ENCODE results near the gene NCOA7. TPM values are rescaled to one million over a fixed set of nuclear protein-coding genes. Genes with fewer than 3 reads are reported as not detected.

NCOA7 gene
- total RNA-seq, 1 experiment from 2014 or later, result 13.8 TPM

- RAD21 ChIA-PET (ENCODE audit: low non-redundant PET in 1 of 2, low total read pairs in 2 of 2, uncharacterized antibody in 2 of 2, unreplicated experiment in 2 of 2), result no interaction called here
- DNase-seq (ENCODE audit: low read depth, low spot score), result no peak
- Histone ChIP-seq H3K4me3 (replicated peaks in 1 of 2; ENCODE audit: low read depth in 1 of 2, low read length in 2 of 2) (no peak overlapping the region), H2AFZ (ENCODE audit: low read depth, low read length, poor library complexity, severe bottlenecking) (no peak overlapping the region), H3K4me2 (ENCODE audit: low read length) (no peak overlapping the region), H3K27me3 (ENCODE audit: insufficient read depth, low read length) (no peaks in the 10 kb centered on the region), H3K4me1 (ENCODE audit: control insufficient read depth in 1 of 2, insufficient read depth in 2 of 2, low read length in 2 of 2) (peaks cover 6 to 7% of the 10 kb centered on the region in 2 experiments; a peak in 3 of 4 replicates), H3K36me3 (ENCODE audit: control insufficient read depth in 1 of 2, insufficient read depth in 2 of 2, low read length in 2 of 2) (no peaks in the 10 kb centered on the region), H3K27ac (ENCODE audit: low read depth, low read length) (no peak overlapping the region), H3K9me2 (ENCODE audit: insufficient read depth) (no peaks in the 10 kb centered on the region), H4K20me1 (ENCODE audit: insufficient read depth) (no peaks in the 10 kb centered on the region), H3K79me2 (ENCODE audit: insufficient read depth, low read length) (no peaks in the 10 kb centered on the region), H3K9ac (ENCODE audit: low read length) (no peak overlapping the region), H3K9me3 (ENCODE audit: control insufficient read depth in 1 of 2, insufficient read depth in 1 of 2, low read depth in 1 of 2, low read length in 2 of 2) (no peaks in the 10 kb centered on the region)
- CTCF ChIA-PET, result interaction anchor here (1.0 kb wide), 1 partner anchor 13 kb away, joined by 4 read pairs; the partner anchor contains the start of gene HINT3
- intact Hi-C loops (cut with micrococcal nuclease), result no loop called here
- BruUV-seq (replicated peaks), result no TSS peak
- no peak for ATAC-seq
- POLR2A ChIA-PET, result no interaction called here
- no peak for TF ChIP-seq ELF1 (IDR thresholded peaks at IDR 0.05; ENCODE audit: borderline replicate concordance, low read depth)
- TF ChIP-seq, protein P1, sequence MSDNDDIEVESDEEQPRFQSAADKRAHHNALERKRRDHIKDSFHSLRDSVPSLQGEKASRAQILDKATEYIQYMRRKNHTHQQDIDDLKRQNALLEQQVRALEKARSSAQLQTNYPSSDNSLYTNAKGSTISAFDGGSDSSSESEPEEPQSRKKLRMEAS (IDR thresholded peaks at IDR 0.05), result no peak
- no peak for TF ChIP-seq CBX3 (IDR thresholded peaks at IDR 0.05; ENCODE audit: low read depth)
- TF ChIP-seq ZNF274 (IDR thresholded peaks at IDR 0.05; ENCODE audit: low read depth, low read length), result no peak
- TF ChIP-seq EZH2phosphoT487 (IDR thresholded peaks at IDR 0.05; ENCODE audit: borderline replicate concordance), result no peak
- TF ChIP-seq ZBTB33 (IDR thresholded peaks at IDR 0.05; ENCODE audit: extremely low read depth, insufficient replicate concordance, low read length), result no peak
- no peak for TF ChIP-seq SIN3A (IDR thresholded peaks at IDR 0.05; ENCODE audit: low read depth)
- no peak for TF ChIP-seq EGR1 (IDR thresholded peaks at IDR 0.05; ENCODE audit: low read depth)
- no peak for TF ChIP-seq ATF3 (IDR thresholded peaks at IDR 0.05)
- TF ChIP-seq, protein P2, sequence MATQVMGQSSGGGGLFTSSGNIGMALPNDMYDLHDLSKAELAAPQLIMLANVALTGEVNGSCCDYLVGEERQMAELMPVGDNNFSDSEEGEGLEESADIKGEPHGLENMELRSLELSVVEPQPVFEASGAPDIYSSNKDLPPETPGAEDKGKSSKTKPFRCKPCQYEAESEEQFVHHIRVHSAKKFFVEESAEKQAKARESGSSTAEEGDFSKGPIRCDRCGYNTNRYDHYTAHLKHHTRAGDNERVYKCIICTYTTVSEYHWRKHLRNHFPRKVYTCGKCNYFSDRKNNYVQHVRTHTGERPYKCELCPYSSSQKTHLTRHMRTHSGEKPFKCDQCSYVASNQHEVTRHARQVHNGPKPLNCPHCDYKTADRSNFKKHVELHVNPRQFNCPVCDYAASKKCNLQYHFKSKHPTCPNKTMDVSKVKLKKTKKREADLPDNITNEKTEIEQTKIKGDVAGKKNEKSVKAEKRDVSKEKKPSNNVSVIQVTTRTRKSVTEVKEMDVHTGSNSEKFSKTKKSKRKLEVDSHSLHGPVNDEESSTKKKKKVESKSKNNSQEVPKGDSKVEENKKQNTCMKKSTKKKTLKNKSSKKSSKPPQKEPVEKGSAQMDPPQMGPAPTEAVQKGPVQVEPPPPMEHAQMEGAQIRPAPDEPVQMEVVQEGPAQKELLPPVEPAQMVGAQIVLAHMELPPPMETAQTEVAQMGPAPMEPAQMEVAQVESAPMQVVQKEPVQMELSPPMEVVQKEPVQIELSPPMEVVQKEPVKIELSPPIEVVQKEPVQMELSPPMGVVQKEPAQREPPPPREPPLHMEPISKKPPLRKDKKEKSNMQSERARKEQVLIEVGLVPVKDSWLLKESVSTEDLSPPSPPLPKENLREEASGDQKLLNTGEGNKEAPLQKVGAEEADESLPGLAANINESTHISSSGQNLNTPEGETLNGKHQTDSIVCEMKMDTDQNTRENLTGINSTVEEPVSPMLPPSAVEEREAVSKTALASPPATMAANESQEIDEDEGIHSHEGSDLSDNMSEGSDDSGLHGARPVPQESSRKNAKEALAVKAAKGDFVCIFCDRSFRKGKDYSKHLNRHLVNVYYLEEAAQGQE (IDR thresholded peaks at IDR 0.05; ENCODE audit: low read depth), result no peak
- no peak for TF ChIP-seq YY1 (IDR thresholded peaks at IDR 0.05; ENCODE audit: extremely low read depth, insufficient replicate concordance, low read depth, low read length)
- no peak for TF ChIP-seq POLR2A (IDR thresholded peaks at IDR 0.05; ENCODE audit: borderline replicate concordance, extremely low read depth, insufficient read depth, insufficient read length)
- TF ChIP-seq TCF7L2 (IDR thresholded peaks at IDR 0.05; ENCODE audit: borderline replicate concordance, extremely low read depth, insufficient read depth, insufficient read length), result no peak
- TF ChIP-seq SP1 (IDR thresholded peaks at IDR 0.05; ENCODE audit: low read depth), result no peak
- no peak for TF ChIP-seq FOSL1 (IDR thresholded peaks at IDR 0.05; ENCODE audit: low read depth)
- TF ChIP-seq JUND (IDR thresholded peaks at IDR 0.05), result no peak
- no peak for TF ChIP-seq CTCF (IDR thresholded peaks at IDR 0.05 in 2 of 3, conservative IDR thresholded peaks at IDR 0.05 in 1 of 3; ENCODE audit: borderline replicate concordance in 1 of 3, insufficient read depth in 1 of 3, low read depth in 2 of 3, low read length in 2 of 3)
- no peak for TF ChIP-seq EZH2 (IDR thresholded peaks at IDR 0.05)
- TF ChIP-seq POLR2AphosphoS5 (IDR thresholded peaks at IDR 0.05; ENCODE audit: low read depth, low read length), result no peak
These were observed 152.1 kb downstream of the NCOA7 start for GRCh38 chr6:125942672-125943527.
